Measurements from ENCODE around the gene TLE2.

TLE2 gene

GRCh38 chr19:3073159-3073563, 44.1 kb upstream of the TLE2 start:
- H3K4me2 ChIP-seq (ENCODE audit: low read depth, low read length, poor library complexity, severe bottlenecking): no peak overlapping the region
- H2AFZ ChIP-seq (ENCODE audit: low read depth, low read length, severe bottlenecking): no peak overlapping the region
- H3K79me2 ChIP-seq (ENCODE audit: insufficient read depth, low read length): no peaks in the 10 kb centered on the region
- no peaks in the 10 kb centered on the region for H3F3A ChIP-seq (ENCODE audit: insufficient read depth)
- TF ChIP-seq CTCF (IDR thresholded peaks at IDR 0.05; ENCODE audit: insufficient read depth, low read length, poor library complexity, severe bottlenecking) (no peak), EZH2phosphoT487 (conservative IDR thresholded peaks at IDR 0.05; ENCODE audit: low read length) (no peak)
- no peak overlapping the region for H3K27ac ChIP-seq (ENCODE audit: low read depth, low read length)
- H3K27me3 ChIP-seq (ENCODE audit: low read length): no peaks in the 10 kb centered on the region
- no peaks in the 10 kb centered on the region for H4K20me1 ChIP-seq (ENCODE audit: low read depth, low read length)
- H3K4me3 ChIP-seq (ENCODE audit: insufficient read depth, low read length, poor library complexity, severe bottlenecking): no peak overlapping the region
- H3K9me3 ChIP-seq (ENCODE audit: insufficient read depth, low read length): no peaks in the 10 kb centered on the region
- no peaks in the 10 kb centered on the region for H3K9me2 ChIP-seq (replicated peaks; ENCODE audit: insufficient read depth, low read length)
- H3K9ac ChIP-seq (ENCODE audit: low read length): no peak overlapping the region
- H3K36me3 ChIP-seq (ENCODE audit: low read length): no peaks in the 10 kb centered on the region

GRCh38 chr19:3071768-3072167, 42.7 kb upstream of the TLE2 start:
- Histone ChIP-seq H3K9me2 (replicated peaks; ENCODE audit: insufficient read depth, low read length) (no peaks in the 10 kb centered on the region), H2AFZ (ENCODE audit: low read depth, low read length, severe bottlenecking) (no peak overlapping the region), H3K27me3 (ENCODE audit: low read length) (no peaks in the 10 kb centered on the region), H3K4me3 (ENCODE audit: insufficient read depth, low read length, poor library complexity, severe bottlenecking) (no peak overlapping the region), H3K36me3 (ENCODE audit: low read length) (no peaks in the 10 kb centered on the region), H3K9ac (ENCODE audit: low read length) (no peak overlapping the region), H3F3A (ENCODE audit: insufficient read depth) (no peaks in the 10 kb centered on the region), H3K27ac (ENCODE audit: low read depth, low read length) (no peak overlapping the region), H3K79me2 (ENCODE audit: insufficient read depth, low read length) (no peaks in the 10 kb centered on the region), H4K20me1 (ENCODE audit: low read depth, low read length) (no peaks in the 10 kb centered on the region), H3K9me3 (ENCODE audit: insufficient read depth, low read length) (no peaks in the 10 kb centered on the region), H3K4me2 (ENCODE audit: low read depth, low read length, poor library complexity, severe bottlenecking) (no peak overlapping the region)
- TF ChIP-seq EZH2phosphoT487 (conservative IDR thresholded peaks at IDR 0.05; ENCODE audit: low read length) (no peak), CTCF (IDR thresholded peaks at IDR 0.05; ENCODE audit: insufficient read depth, low read length, poor library complexity, severe bottlenecking) (no peak)

DNA sequence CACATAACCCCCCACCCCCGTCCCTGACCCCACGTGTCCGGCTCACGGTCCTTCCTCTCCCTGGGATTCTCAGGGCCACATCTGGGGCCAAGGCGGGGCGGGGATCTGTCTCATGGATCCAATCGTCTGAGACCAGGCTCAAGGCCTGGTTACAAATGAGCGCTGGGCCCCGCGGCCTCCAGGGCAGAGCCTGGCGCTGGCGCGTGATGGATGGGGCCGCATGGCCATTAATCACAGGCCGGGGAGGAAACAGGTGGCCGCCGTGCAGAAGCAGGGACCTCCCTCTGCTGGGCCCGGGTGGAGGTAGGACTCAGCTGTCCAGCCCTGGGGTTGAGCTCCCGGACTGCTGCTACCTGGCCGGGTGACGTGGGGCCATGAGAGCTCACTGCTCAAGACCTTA, 39.0 kb upstream of the TLE2 start:
- TF ChIP-seq CTCF (IDR thresholded peaks at IDR 0.05; ENCODE audit: insufficient read depth, low read length, poor library complexity, severe bottlenecking) (no peak), EZH2phosphoT487 (conservative IDR thresholded peaks at IDR 0.05; ENCODE audit: low read length) (no peak)
- Histone ChIP-seq H3K4me3 (ENCODE audit: insufficient read depth, low read length, poor library complexity, severe bottlenecking) (no peak overlapping the region), H3K9me2 (replicated peaks; ENCODE audit: insufficient read depth, low read length) (no peaks in the 10 kb centered on the region), H3K27ac (ENCODE audit: low read depth, low read length) (no peak overlapping the region), H3K36me3 (ENCODE audit: low read length) (no peaks in the 10 kb centered on the region), H3F3A (ENCODE audit: insufficient read depth) (peaks cover 4% of the 10 kb centered on the region), H2AFZ (ENCODE audit: low read depth, low read length, severe bottlenecking) (no peak overlapping the region), H3K4me2 (ENCODE audit: low read depth, low read length, poor library complexity, severe bottlenecking) (no peak overlapping the region), H3K9me3 (ENCODE audit: insufficient read depth, low read length) (no peaks in the 10 kb centered on the region), H3K27me3 (ENCODE audit: low read length) (no peaks in the 10 kb centered on the region), H4K20me1 (ENCODE audit: low read depth, low read length) (no peaks in the 10 kb centered on the region), H3K9ac (ENCODE audit: low read length) (no peak overlapping the region), H3K79me2 (ENCODE audit: insufficient read depth, low read length) (no peaks in the 10 kb centered on the region)

Measured in SU-DHL-6 (cell line).